Measurements from ENCODE around the gene ARPC2.

ARPC2 gene

GRCh38 chr2:218291318-218292047 lies 74.5 kb downstream of the ARPC2 start:
- DNase-seq = no peak

GRCh38 chr2:218292048-218293014 lies 75.3 kb downstream of the ARPC2 start, which contains the start of gene TMBIM1:
Gene TMBIM1, minus strand, starts transcription at chr2:218292503. Its CDS starts 10,362 bp downstream, at chr2:218282141.
- DNase-seq = peak; percentile 63

GRCh38 chr2:218293715-218294429 lies 76.9 kb downstream of the ARPC2 start:
- no peak for DNase-seq

- DNase-seq = no peak
These were observed 77.5 kb downstream of the ARPC2 start for GRCh38 chr2:218294430-218295022.

GRCh38 chr2:218295029-218295428 lies 78.0 kb downstream of the ARPC2 start:
- no peak for DNase-seq

- no peak for DNase-seq
These were observed 79.2 kb downstream of the ARPC2 start for GRCh38 chr2:218296200-218296599.

- DNase-seq = no peak
These were observed 79.9 kb downstream of the ARPC2 start for GRCh38 chr2:218296847-218297246.

- DNase-seq = no peak
These were observed 81.4 kb downstream of the ARPC2 start for GRCh38 chr2:218298314-218298875.

- no peak for DNase-seq
These were observed 83.2 kb downstream of the ARPC2 start for GRCh38 chr2:218300141-218300540.

GRCh38 chr2:218301176-218301819 lies 84.3 kb downstream of the ARPC2 start:
- peak; percentile 78 for DNase-seq

Data from fibroblast of upper back skin (primary cell).